ENCODE data around the gene HARBI1.

Gene HARBI1

DNA sequence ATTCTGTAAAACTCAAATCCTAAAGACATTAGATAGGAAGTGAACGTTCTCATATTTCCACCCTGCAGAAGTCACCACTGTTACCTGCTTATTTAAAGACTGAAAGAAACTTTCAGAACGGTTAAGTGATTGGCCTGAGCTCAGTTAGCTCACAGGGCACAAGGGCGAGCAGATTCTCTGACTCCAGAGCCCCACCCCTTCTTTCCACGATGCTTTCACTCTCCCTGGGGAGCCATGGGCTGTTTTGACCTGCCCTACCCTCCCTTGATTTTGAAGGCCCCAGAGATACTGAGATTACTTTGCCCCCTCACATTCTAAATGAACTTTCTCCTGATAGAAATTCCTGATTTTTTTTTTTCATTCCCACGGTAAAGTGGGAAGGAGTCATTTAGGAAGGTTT, 49.5 kb upstream of the HARBI1 start (continued):
- TF ChIP-seq, protein P1, sequence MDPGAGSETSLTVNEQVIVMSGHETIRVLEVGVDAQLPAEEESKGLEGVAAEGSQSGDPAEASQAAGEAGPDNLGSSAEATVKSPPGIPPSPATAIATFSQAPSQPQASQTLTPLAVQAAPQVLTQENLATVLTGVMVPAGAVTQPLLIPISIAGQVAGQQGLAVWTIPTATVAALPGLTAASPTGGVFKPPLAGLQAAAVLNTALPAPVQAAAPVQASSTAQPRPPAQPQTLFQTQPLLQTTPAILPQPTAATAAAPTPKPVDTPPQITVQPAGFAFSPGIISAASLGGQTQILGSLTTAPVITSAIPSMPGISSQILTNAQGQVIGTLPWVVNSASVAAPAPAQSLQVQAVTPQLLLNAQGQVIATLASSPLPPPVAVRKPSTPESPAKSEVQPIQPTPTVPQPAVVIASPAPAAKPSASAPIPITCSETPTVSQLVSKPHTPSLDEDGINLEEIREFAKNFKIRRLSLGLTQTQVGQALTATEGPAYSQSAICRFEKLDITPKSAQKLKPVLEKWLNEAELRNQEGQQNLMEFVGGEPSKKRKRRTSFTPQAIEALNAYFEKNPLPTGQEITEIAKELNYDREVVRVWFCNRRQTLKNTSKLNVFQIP (CRISPR knock-in tag; IDR thresholded peaks at IDR 0.05; ENCODE audit: borderline replicate concordance, low read depth), result no peak
- no peak for TF ChIP-seq RARB (CRISPR knock-in tag; IDR thresholded peaks at IDR 0.05)
- TF ChIP-seq, protein P2, sequence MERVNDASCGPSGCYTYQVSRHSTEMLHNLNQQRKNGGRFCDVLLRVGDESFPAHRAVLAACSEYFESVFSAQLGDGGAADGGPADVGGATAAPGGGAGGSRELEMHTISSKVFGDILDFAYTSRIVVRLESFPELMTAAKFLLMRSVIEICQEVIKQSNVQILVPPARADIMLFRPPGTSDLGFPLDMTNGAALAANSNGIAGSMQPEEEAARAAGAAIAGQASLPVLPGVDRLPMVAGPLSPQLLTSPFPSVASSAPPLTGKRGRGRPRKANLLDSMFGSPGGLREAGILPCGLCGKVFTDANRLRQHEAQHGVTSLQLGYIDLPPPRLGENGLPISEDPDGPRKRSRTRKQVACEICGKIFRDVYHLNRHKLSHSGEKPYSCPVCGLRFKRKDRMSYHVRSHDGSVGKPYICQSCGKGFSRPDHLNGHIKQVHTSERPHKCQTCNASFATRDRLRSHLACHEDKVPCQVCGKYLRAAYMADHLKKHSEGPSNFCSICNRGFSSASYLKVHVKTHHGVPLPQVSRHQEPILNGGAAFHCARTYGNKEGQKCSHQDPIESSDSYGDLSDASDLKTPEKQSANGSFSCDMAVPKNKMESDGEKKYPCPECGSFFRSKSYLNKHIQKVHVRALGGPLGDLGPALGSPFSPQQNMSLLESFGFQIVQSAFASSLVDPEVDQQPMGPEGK (CRISPR knock-in tag; IDR thresholded peaks at IDR 0.05; ENCODE audit: borderline replicate concordance), result no peak

DNA sequence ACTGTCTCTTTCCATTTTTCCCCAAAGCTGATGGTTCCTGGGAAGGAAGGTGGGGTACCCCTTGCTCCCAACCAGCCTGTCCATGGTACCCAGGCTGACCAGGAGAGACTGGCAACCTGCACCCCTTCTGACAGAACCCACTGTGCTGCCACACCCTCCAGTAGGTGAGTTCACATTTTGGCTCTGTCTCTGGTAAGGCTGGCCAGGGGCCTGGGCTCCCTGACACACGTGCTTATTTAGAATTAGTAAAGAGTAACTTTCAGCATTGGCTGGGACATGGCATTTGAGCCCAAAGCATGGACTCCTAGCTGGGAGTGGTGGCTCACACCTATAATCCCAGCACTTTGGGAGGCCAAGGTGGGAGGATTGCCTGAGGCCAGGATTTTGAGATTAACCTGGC, 48.3 kb upstream of the HARBI1 start:
- no peak for TF ChIP-seq ZNF70 (CRISPR knock-in tag; IDR thresholded peaks at IDR 0.05)
- no peak for TF ChIP-seq ZNF565 (CRISPR knock-in tag; conservative IDR thresholded peaks at IDR 0.05; ENCODE audit: low read depth)
- ATAC-seq, result no peak

DNA sequence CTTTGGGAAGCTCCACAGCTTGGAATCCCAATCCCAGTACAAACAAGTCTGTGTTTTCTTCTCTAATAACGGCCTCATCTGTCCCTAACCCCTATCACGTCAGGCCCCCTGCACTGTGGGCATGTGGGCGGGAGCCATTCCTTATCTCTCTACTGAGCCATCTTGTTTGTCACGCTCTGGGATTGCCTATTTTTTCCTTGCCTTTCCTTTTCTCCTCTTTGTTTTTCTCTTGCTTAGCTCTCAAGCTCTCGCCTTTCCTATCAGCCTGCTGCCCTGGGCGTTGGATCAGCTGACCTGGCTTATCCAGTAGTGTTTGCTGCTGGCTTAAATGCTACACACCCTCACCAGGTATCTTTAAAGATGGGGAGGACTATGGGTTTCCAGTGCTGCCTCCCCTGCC, 47.6 kb upstream of the HARBI1 start:
- TF ChIP-seq ZNF565 (CRISPR knock-in tag; conservative IDR thresholded peaks at IDR 0.05; ENCODE audit: low read depth) (no peak), ARNTL (CRISPR knock-in tag; IDR thresholded peaks at IDR 0.05; ENCODE audit: borderline replicate concordance, low read depth) (no peak), CSDC2 (CRISPR knock-in tag; IDR thresholded peaks at IDR 0.05) (no peak), RARB (CRISPR knock-in tag; IDR thresholded peaks at IDR 0.05) (no peak), ZC3H10 (CRISPR knock-in tag; IDR thresholded peaks at IDR 0.05) (no peak)
- TF ChIP-seq, protein P3, sequence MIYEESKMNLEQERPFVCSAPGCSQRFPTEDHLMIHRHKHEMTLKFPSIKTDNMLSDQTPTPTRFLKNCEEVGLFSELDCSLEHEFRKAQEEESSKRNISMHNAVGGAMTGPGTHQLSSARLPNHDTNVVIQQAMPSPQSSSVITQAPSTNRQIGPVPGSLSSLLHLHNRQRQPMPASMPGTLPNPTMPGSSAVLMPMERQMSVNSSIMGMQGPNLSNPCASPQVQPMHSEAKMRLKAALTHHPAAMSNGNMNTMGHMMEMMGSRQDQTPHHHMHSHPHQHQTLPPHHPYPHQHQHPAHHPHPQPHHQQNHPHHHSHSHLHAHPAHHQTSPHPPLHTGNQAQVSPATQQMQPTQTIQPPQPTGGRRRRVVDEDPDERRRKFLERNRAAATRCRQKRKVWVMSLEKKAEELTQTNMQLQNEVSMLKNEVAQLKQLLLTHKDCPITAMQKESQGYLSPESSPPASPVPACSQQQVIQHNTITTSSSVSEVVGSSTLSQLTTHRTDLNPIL (CRISPR knock-in tag; IDR thresholded peaks at IDR 0.05; ENCODE audit: low read depth), result no peak
- TF ChIP-seq, protein P4, sequence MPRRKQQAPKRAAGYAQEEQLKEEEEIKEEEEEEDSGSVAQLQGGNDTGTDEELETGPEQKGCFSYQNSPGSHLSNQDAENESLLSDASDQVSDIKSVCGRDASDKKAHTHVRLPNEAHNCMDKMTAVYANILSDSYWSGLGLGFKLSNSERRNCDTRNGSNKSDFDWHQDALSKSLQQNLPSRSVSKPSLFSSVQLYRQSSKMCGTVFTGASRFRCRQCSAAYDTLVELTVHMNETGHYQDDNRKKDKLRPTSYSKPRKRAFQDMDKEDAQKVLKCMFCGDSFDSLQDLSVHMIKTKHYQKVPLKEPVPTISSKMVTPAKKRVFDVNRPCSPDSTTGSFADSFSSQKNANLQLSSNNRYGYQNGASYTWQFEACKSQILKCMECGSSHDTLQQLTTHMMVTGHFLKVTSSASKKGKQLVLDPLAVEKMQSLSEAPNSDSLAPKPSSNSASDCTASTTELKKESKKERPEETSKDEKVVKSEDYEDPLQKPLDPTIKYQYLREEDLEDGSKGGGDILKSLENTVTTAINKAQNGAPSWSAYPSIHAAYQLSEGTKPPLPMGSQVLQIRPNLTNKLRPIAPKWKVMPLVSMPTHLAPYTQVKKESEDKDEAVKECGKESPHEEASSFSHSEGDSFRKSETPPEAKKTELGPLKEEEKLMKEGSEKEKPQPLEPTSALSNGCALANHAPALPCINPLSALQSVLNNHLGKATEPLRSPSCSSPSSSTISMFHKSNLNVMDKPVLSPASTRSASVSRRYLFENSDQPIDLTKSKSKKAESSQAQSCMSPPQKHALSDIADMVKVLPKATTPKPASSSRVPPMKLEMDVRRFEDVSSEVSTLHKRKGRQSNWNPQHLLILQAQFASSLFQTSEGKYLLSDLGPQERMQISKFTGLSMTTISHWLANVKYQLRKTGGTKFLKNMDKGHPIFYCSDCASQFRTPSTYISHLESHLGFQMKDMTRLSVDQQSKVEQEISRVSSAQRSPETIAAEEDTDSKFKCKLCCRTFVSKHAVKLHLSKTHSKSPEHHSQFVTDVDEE (CRISPR knock-in tag; IDR thresholded peaks at IDR 0.05), result no peak

DNA sequence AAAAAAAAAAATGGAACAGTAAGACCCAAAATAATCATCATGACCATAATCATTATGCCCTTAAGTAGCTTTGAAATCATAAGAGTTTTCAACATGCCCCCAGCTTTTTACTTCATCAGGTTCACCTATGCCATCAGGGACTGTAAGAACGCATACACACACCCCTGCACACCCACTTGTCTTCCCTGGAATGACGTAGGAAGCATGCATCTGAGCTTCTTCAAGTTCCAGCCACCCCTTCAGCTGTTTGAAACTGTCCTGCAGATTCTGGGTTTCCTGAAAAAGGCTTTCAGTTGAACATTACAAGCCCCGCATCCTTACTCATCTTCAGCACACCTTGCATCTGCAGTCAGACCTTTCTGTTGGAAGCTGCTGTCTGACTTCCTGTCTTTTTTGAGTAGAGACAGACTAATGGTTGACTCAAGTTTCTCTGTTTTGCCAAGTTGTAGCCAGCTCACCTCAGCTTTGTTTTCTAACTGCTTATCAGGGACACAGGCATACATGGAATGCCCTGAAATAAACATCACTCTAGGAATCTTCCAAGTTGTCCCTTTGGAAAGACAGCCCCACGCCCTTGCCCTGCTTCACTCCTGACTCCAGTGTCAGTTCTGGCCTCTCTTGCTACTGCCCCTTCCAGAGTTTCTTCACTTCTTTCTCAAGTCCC, 46.4 kb upstream of the HARBI1 start:
- ATAC-seq, result no peak
- TF ChIP-seq, protein P3 (CRISPR knock-in tag; IDR thresholded peaks at IDR 0.05; ENCODE audit: low read depth), result no peak
- no peak for TF ChIP-seq TOX (CRISPR knock-in tag; IDR thresholded peaks at IDR 0.05; ENCODE audit: borderline replicate concordance)

More for the DNA sequence above, 47.6 kb upstream of the HARBI1 start:
- no peak for ATAC-seq

DNA sequence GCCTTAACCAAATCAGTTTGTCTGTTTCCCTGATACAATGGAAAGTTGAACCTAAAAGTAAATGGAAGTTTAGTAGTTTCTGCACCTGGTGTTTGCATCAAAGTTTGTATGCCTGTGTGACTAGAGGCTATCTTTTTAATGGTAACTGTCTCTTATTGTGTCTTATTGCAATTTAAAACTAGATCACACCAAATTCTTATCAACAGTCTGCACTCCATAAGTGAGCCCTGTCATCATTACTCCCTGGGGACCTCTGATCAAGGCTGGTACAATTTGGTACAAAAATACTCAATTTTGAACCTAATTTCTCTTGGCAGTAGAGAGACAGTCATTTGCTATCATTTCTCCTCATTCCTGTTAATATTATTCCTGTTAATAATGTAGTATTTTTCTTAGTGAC, 45.3 kb upstream of the HARBI1 start:
- ATAC-seq, result no peak
- TF ChIP-seq, protein P5, sequence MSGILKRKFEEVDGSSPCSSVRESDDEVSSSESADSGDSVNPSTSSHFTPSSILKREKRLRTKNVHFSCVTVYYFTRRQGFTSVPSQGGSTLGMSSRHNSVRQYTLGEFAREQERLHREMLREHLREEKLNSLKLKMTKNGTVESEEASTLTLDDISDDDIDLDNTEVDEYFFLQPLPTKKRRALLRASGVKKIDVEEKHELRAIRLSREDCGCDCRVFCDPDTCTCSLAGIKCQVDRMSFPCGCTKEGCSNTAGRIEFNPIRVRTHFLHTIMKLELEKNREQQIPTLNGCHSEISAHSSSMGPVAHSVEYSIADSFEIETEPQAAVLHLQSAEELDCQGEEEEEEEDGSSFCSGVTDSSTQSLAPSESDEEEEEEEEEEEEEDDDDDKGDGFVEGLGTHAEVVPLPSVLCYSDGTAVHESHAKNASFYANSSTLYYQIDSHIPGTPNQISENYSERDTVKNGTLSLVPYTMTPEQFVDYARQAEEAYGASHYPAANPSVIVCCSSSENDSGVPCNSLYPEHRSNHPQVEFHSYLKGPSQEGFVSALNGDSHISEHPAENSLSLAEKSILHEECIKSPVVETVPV (CRISPR knock-in tag; IDR thresholded peaks at IDR 0.05), result no peak
- TF ChIP-seq ZFP3 (CRISPR knock-in tag; IDR thresholded peaks at IDR 0.05) (no peak), ARNTL (CRISPR knock-in tag; IDR thresholded peaks at IDR 0.05; ENCODE audit: borderline replicate concordance, low read depth) (no peak), ESRRG (CRISPR knock-in tag; IDR thresholded peaks at IDR 0.05) (no peak), ZNF565 (CRISPR knock-in tag; conservative IDR thresholded peaks at IDR 0.05; ENCODE audit: low read depth) (no peak)
- TF ChIP-seq, protein P1 (CRISPR knock-in tag; IDR thresholded peaks at IDR 0.05; ENCODE audit: borderline replicate concordance, low read depth), result no peak
- TF ChIP-seq, protein P4 (CRISPR knock-in tag; IDR thresholded peaks at IDR 0.05), result no peak
- TF ChIP-seq, protein P3 (CRISPR knock-in tag; IDR thresholded peaks at IDR 0.05; ENCODE audit: low read depth), result no peak

All from SK-N-SH treated with all-trans-retinoic acid at 6 μM for 48 hours (cell line).